ENCODE results near the gene SLC39A1. TPM values are rescaled to one million over a fixed set of nuclear protein-coding genes. Genes with fewer than 3 reads are reported as not detected.

Gene SLC39A1
- polyA plus RNA-seq, 1 of the 3 experiments (the other 2 are of a cell fraction), result 89.6 TPM

DNA sequence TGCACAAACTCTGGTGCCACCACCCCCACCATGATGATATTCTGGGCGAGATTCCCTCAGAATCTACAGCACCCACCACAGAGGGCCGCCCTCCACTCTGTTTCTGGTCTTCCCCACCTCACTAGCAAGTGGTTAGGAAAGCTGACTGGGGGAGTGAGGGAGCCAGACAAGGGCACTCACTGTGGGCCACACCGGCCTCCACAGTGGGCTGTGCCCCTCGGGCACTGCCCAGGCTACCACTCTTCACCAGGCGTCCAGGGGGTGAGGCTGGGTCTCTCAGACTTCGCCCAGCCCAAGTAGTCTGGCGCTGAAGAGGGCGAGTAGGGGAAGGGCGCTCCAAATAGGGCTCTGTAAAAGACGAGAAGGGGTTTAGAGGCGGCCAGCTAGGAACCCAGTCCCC, 29.4 kb downstream of the SLC39A1 start:
- Histone ChIP-seq H3K4me3 (ENCODE audit: low read depth in 2 of 2, low read length in 1 of 2) (no peak overlapping the region), H3K27me3 (ENCODE audit: insufficient read depth) (no peaks in the 10 kb centered on the region), H3K36me3 (replicated peaks in 1 of 2; ENCODE audit: control insufficient read depth in 1 of 2, insufficient read depth in 2 of 2, low read length in 1 of 2) (peaks cover 0 to 56% of the 10 kb centered on the region in 2 experiments), H3K4me2 (no peak overlapping the region), H4K20me1 (ENCODE audit: insufficient read depth) (no peaks in the 10 kb centered on the region), H3K27ac (ENCODE audit: low read depth in 2 of 2, low read length in 1 of 2) (no peak overlapping the region), H3K9ac (no peak overlapping the region), H3K9me2 (no peaks in the 10 kb centered on the region), H3K4me1 (ENCODE audit: control insufficient read depth in 1 of 2, insufficient read depth in 2 of 2, low read depth in 1 of 2, low read length in 1 of 2) (peaks cover 0 to 11% of the 10 kb centered on the region in 2 experiments; a peak in 1 of 4 replicates), H3K79me2 (ENCODE audit: insufficient read depth) (no peaks in the 10 kb centered on the region), H3F3A (replicated peaks; ENCODE audit: insufficient read depth) (peaks cover 2% of the 10 kb centered on the region), H2AFZ (ENCODE audit: low read depth) (no peak overlapping the region), H3K9me3 (no peaks in the 10 kb centered on the region)
- ChIA-PET CTCF (interaction anchor here (1.3 kb wide), 1 partner anchor 12 kb away, joined by 4 read pairs; no protein-coding TSS in a partner anchor), POLR2A (interaction anchor here (0.6 kb wide), 1 partner anchor 300 kb away, joined by 3 read pairs; no protein-coding TSS in a partner anchor)
- 96% methylated on average over 9 of the region's 11 CpGs for WGBS (ENCODE audit: low lambda C conversion rate)
- peak; percentile 15 for DNase-seq
- TF ChIP-seq FOSL2 (IDR thresholded peaks at IDR 0.05; ENCODE audit: borderline replicate concordance, low read depth) (no peak), RAD21 (IDR thresholded peaks at IDR 0.05; ENCODE audit: low read length) (no peak), EP300 (IDR thresholded peaks at IDR 0.05; ENCODE audit: borderline replicate concordance in 1 of 2, low read depth in 1 of 2, low read length in 1 of 2) (no peak), GATA2 (CRISPR knock-in tag; IDR thresholded peaks at IDR 0.05) (no peak), NFIC (IDR thresholded peaks at IDR 0.05; ENCODE audit: borderline replicate concordance) (no peak), ELF1 (IDR thresholded peaks at IDR 0.05) (no peak), JUND (IDR thresholded peaks at IDR 0.05) (no peak), GABPA (IDR thresholded peaks at IDR 0.05; ENCODE audit: low read depth) (no peak), RFX5 (IDR thresholded peaks at IDR 0.05; ENCODE audit: low read length) (no peak), MXI1 (IDR thresholded peaks at IDR 0.05; ENCODE audit: low read depth, low read length) (no peak), FOXJ3 (CRISPR knock-in tag; IDR thresholded peaks at IDR 0.05) (no peak), EZH2phosphoT487 (IDR thresholded peaks at IDR 0.05; ENCODE audit: borderline replicate concordance, low read depth) (no peak), RXRA (IDR thresholded peaks at IDR 0.05; ENCODE audit: borderline replicate concordance, low read depth) (no peak), CHD2 (IDR thresholded peaks at IDR 0.05; ENCODE audit: low read length, partially characterized antibody) (no peak), MEF2A (IDR thresholded peaks at IDR 0.05; ENCODE audit: borderline replicate concordance, low read depth) (no peak)
- TF ChIP-seq, protein P1, sequence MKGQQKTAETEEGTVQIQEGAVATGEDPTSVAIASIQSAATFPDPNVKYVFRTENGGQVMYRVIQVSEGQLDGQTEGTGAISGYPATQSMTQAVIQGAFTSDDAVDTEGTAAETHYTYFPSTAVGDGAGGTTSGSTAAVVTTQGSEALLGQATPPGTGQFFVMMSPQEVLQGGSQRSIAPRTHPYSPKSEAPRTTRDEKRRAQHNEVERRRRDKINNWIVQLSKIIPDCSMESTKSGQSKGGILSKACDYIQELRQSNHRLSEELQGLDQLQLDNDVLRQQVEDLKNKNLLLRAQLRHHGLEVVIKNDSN (IDR thresholded peaks at IDR 0.05; ENCODE audit: borderline replicate concordance, low read depth), result no peak
- TF ChIP-seq, protein P2, sequence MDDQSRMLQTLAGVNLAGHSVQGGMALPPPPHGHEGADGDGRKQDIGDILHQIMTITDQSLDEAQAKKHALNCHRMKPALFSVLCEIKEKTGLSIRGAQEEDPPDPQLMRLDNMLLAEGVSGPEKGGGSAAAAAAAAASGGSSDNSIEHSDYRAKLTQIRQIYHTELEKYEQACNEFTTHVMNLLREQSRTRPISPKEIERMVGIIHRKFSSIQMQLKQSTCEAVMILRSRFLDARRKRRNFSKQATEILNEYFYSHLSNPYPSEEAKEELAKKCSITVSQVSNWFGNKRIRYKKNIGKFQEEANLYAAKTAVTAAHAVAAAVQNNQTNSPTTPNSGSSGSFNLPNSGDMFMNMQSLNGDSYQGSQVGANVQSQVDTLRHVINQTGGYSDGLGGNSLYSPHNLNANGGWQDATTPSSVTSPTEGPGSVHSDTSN (IDR thresholded peaks at IDR 0.05), result no peak
- TF ChIP-seq, protein P3, sequence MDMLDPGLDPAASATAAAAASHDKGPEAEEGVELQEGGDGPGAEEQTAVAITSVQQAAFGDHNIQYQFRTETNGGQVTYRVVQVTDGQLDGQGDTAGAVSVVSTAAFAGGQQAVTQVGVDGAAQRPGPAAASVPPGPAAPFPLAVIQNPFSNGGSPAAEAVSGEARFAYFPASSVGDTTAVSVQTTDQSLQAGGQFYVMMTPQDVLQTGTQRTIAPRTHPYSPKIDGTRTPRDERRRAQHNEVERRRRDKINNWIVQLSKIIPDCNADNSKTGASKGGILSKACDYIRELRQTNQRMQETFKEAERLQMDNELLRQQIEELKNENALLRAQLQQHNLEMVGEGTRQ (IDR thresholded peaks at IDR 0.05; ENCODE audit: borderline replicate concordance, low read depth, low read length), result no peak
- TF ChIP-seq, protein P4, sequence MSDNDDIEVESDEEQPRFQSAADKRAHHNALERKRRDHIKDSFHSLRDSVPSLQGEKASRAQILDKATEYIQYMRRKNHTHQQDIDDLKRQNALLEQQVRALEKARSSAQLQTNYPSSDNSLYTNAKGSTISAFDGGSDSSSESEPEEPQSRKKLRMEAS (IDR thresholded peaks at IDR 0.05; ENCODE audit: low read depth), result no peak

Data from SK-N-SH (cell line).